A673 (cell line): ENCODE measurements around the gene TRPC4AP. TPM values are rescaled to one million over a fixed set of nuclear protein-coding genes. Genes with fewer than 3 reads are reported as not detected.
"Not testable (repeated sequence)": the region's sequence is repeated elsewhere in the genome, so short reads cannot be mapped to it uniquely, and the experiment has no call there.

Experiments
- BruUV-seq: library from RNA; stranded (reverse); fragments of 400-500 nt; replicated peaks from 2 replicates; lab custom pipeline; 2021; lab: Mats Ljungman, UMichigan
- CTCF ChIA-PET: fragments of 300-600 bp; sonication (Branson Sonifier 250); formaldehyde crosslinking; loops from one replicate; lab custom pipeline; 2022; ENCODE audit warnings: antibody characterized with exemption; lab: Charles Lee
- POLR2A ChIA-PET: fragments of 300-600 bp; sonication (Branson Sonifier 250); formaldehyde crosslinking; loops from one replicate; lab custom pipeline; 2022; ENCODE audit warnings: antibody characterized with exemption; ENCODE audit not compliant: low non-redundant PET; lab: Charles Lee
- DNase-seq: peaks from one replicate; pipeline ENCODE4 v3.0.0-alpha.2; 2015; ENCODE audit warnings: low spot score
- H3K27ac ChIP-seq: fragments of 200-600 bp; sonication (generic); 2 replicates; pipeline ENCODE4 v1.5.1; 2016; ENCODE audit warnings: mixed run types, low read depth, mild to moderate bottlenecking, mixed read lengths, antibody characterized with exemption, low read length; ENCODE audit not compliant: poor library complexity, severe bottlenecking
- H3K27me3 ChIP-seq: fragments of 200-600 bp; sonication (generic); replicated peaks from 2 replicates; pipeline ENCODE4 v1.6.1; 2017; ENCODE audit warnings: mixed run types, low read depth, mild to moderate bottlenecking, mixed read lengths, antibody characterized with exemption, low read length; ENCODE audit not compliant: insufficient read depth, poor library complexity
- H3K36me3 ChIP-seq: fragments of 200-600 bp; sonication (generic); 2 replicates; pipeline ENCODE4 v1.6.1; 2016; ENCODE audit warnings: mixed run types, mild to moderate bottlenecking, mixed read lengths, antibody characterized with exemption, low read length; ENCODE audit not compliant: insufficient read depth, poor library complexity, severe bottlenecking
- H3K4me1 ChIP-seq: fragments of 200-600 bp; sonication (generic); 2 replicates; pipeline ENCODE4 v1.6.1; 2017; ENCODE audit warnings: mixed run types, mild to moderate bottlenecking, mixed read lengths, antibody characterized with exemption, low read length; ENCODE audit not compliant: insufficient read depth, poor library complexity, severe bottlenecking
- H3K4me3 ChIP-seq: fragments of 200-600 bp; sonication (generic); 2 replicates; pipeline ENCODE4 v1.5.1; 2016; ENCODE audit warnings: low read depth, mixed run types, mild to moderate bottlenecking, mixed read lengths, low read length; ENCODE audit not compliant: poor library complexity, severe bottlenecking
- H3K9me3 ChIP-seq: fragments of 200-600 bp; sonication (generic); 2 replicates; pipeline ENCODE4 v1.6.1; 2016; ENCODE audit warnings: mixed run types, low read depth, mild to moderate bottlenecking, mixed read lengths, antibody characterized with exemption, low read length; ENCODE audit not compliant: poor library complexity, severe bottlenecking
- EZH2 ChIP-seq: fragments of 200-600 bp; sonication (generic); IDR thresholded peaks from 2 replicates; pipeline ENCODE4 v1.6.1; 2017; ENCODE audit warnings: borderline replicate concordance, low read depth, mild to moderate bottlenecking, mixed read lengths, antibody characterized with exemption, low read length; ENCODE audit not compliant: poor library complexity, severe bottlenecking
- intact Hi-C: fragments of 100-400 bp; cut with micrococcal nuclease; formaldehyde crosslinking; loops from one replicate; pipeline ENCODE4 v1.10.0; 2022; ENCODE audit not compliant: unreplicated experiment
- total RNA-seq: library from RNA; stranded (reverse); gene quantifications from 2 replicates; pipeline ENCODE4 v1.2.3, GENCODE V29; 2021
- TF ChIP-seq, protein P1 (sequence below): fragments of 300-800, 200-600 bp; sonication (generic); conservative IDR thresholded peaks from 2 replicates; pipeline ENCODE4 v1.5.1; 2017; ENCODE audit warnings: low read depth, mild to moderate bottlenecking, antibody characterized with exemption, low read length, moderate library complexity, mixed read lengths

The TRPC4AP gene
- total RNA-seq, 1 experiment from 2014 or later: 34.6 TPM

DNA sequence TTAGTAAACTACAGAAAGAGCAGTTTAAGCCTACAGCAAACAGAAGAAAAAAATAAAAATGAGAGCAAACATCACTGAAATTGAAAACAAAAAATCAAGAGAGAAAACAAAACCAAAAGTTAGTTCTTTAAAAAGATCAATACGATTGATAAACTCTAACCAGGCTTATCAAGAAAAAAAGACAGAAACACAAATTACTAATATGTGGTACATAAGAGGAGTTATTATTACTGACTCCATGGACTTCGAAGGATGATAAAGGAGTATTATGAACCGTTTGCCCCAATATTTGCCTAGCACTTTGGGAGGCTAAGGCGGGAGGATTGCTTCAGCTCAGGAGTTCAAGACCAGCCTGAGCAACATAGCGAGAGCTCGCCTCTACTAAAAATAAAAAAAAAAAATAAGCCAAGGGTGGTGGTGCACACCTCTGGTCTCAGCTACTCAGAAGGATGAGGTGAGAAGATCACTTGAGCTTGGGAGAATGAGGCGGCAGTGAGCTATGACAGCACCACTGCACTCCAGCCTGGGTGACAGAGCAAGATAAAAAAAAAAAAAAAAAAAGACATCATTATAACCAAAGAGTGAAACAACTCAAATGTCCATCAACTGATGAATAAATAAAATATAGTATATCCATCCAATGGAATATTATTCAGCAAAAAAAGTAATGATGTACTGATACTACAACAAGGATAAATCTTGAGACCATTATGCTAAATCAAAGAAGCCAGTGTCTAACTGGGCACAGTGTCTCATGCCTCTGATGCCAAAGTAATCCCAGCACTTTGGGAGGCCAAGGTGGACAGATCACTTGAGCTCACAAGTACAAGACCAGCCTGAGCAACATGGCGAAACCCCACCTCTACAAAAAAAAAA is 12.9 kb downstream of the TRPC4AP start:
- DNase-seq: no peak
- TF ChIP-seq, protein P1, sequence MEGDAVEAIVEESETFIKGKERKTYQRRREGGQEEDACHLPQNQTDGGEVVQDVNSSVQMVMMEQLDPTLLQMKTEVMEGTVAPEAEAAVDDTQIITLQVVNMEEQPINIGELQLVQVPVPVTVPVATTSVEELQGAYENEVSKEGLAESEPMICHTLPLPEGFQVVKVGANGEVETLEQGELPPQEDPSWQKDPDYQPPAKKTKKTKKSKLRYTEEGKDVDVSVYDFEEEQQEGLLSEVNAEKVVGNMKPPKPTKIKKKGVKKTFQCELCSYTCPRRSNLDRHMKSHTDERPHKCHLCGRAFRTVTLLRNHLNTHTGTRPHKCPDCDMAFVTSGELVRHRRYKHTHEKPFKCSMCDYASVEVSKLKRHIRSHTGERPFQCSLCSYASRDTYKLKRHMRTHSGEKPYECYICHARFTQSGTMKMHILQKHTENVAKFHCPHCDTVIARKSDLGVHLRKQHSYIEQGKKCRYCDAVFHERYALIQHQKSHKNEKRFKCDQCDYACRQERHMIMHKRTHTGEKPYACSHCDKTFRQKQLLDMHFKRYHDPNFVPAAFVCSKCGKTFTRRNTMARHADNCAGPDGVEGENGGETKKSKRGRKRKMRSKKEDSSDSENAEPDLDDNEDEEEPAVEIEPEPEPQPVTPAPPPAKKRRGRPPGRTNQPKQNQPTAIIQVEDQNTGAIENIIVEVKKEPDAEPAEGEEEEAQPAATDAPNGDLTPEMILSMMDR: no peak
- TF ChIP-seq EZH2: no peak

DNA sequence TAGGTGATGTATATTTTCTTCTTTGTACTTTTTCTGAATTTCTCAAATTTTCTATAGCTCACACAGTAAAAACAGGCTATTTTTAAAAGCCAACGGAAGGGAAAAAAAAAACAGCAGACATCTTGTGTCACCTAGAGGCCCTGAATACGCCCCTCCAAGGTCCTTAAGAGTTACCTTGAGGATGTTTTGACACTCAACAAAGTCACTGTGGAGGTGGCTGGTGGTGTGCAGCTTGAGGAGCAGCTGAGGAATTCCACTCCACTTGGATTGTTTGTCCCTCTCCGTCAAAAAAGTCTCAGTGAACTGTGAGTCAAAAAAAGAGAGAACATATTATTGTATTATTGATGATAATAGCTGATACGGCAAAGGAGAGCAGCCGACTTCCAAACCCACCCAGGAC is 14.7 kb downstream of the TRPC4AP start:
- H3K4me3 ChIP-seq: no peak overlapping the region
- H3K9me3 ChIP-seq: no peaks in the 10 kb centered on the region
- no peaks in the 10 kb centered on the region for H3K27me3 ChIP-seq
- DNase-seq: no peak
- no peaks in the 10 kb centered on the region for H3K4me1 ChIP-seq
- ChIA-PET POLR2A (no interaction called here), CTCF (no interaction called here)
- no peak overlapping the region for H3K27ac ChIP-seq
- no peak for TF ChIP-seq EZH2
- TF ChIP-seq, protein P1: no peak
- peaks cover 18% of the 10 kb centered on the region for H3K36me3 ChIP-seq
- no TSS peak for BruUV-seq
- intact Hi-C loops: no loop called here

More for the DNA sequence above, 12.9 kb downstream of the TRPC4AP start:
- no peaks in the 10 kb centered on the region for H3K9me3 ChIP-seq
- no peak overlapping the region for H3K4me3 ChIP-seq
- H3K4me1 ChIP-seq: no peaks in the 10 kb centered on the region
- peaks cover 18% of the 10 kb centered on the region for H3K36me3 ChIP-seq
- H3K27ac ChIP-seq: no peak overlapping the region
- H3K27me3 ChIP-seq: no peaks in the 10 kb centered on the region
- ChIA-PET CTCF (no interaction called here), POLR2A (interaction anchor here (0.7 kb wide), 1 partner anchor 956 kb away, joined by 4 read pairs; no protein-coding TSS in a partner anchor)
- BruUV-seq: no TSS peak
- intact Hi-C loops: no loop called here

DNA sequence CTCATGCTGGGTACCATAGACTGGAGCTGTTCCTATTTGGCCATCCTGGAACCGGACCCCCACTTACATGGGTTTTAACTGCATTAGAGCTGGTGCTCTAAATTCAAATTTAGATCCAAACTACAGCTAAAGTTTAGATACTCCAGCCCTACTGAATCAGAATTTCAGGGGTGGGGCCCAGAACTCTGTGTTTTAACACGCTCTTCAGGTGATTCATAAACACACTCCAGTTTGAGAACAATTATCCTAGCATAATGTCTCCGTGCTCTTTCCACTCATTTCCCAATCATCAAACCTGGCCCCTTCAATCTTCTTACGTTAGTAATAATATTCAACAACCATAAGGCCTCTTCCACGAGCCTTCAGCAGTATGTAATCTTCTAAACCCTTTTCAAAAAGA is 15.3 kb downstream of the TRPC4AP start:
- no peaks in the 10 kb centered on the region for H3K9me3 ChIP-seq
- no peaks in the 10 kb centered on the region for H3K4me1 ChIP-seq
- TF ChIP-seq, protein P1: no peak
- no peak for TF ChIP-seq EZH2
- no peaks in the 10 kb centered on the region for H3K27me3 ChIP-seq
- no peak for DNase-seq
- ChIA-PET CTCF (no interaction called here), POLR2A (no interaction called here)
- peaks cover 18% of the 10 kb centered on the region for H3K36me3 ChIP-seq
- no peak overlapping the region for H3K4me3 ChIP-seq
- no TSS peak for BruUV-seq
- no peak overlapping the region for H3K27ac ChIP-seq
- intact Hi-C loops: no loop called here

DNA sequence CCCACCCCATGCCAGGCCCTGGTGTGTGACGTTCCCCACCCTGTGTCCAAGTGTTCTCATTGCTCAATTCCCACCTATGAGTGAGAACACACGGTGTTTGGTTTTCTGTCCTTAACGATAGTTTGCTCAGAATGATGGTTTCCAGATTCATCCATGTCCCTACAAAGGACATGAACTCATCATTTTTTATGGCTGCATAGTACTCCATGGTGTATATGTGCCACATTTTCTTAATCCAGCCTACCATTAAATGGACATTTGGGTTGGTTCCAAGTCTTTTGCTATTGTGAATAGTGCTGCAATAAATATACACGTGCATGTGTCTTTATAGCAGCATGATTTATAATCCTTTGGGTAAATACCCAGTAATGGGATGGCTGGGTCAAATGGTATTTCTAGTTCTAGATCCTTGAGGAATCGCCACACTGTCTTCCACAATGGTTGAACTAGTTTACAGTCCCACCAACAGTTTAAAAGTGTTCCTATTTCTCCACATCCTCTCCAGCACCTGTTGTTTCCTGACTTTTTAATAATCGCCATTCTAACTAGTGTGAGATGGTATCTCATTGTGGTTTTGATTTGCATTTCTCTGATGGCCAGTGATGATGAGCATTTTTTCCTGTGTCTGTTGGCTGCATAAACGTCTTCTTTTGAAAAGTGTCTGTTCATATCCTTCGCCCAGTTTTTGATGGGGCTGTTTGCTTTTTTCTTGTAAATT is 21.0 kb downstream of the TRPC4AP start:
- CTCF ChIA-PET, H3K27ac ChIP-seq, intact Hi-C loops, H3K4me3 ChIP-seq, H3K4me1 ChIP-seq, H3K27me3 ChIP-seq, H3K9me3 ChIP-seq, DNase-seq, POLR2A ChIA-PET, H3K36me3 ChIP-seq, BruUV-seq: not testable (repeated sequence)
